Effector memory CD8-positive, alpha-beta T cell (primary cell): ENCODE data around the gene KRTAP9-7.
A peak's percentile ranks its signal among the peaks of the same experiment; 100 is the strongest.
"Not testable (repeated sequence)": the region's sequence is repeated elsewhere in the genome, so short reads cannot be mapped to it uniquely, and the experiment has no call there.

ENCODE experiments used
- ATAC-seq: fragments of 150-1000 bp; cut with Tn5 transposase; replicated peaks from 2 replicates; pipeline ENCODE4 v1.10.0; 2021; ENCODE audit warnings: mild to moderate bottlenecking, moderate library complexity
- DNase-seq, 3 experiments: peaks; one replicate each; pipeline ENCODE4 v3.0.0; 2021
- H3K27ac Mint-ChIP-seq, 2 donors: one replicate each; pipeline ENCODE4 v1.8.0; 2022; ENCODE audit warnings: mild to moderate bottlenecking in 2 of 2, mixed read lengths in 2 of 2, moderate library complexity in 2 of 2
- H3K27me3 Mint-ChIP-seq, 2 donors: one replicate each; pipeline ENCODE4 v1.8.0; 2022; ENCODE audit warnings: mixed read lengths in 2 of 2
- H3K36me3 Mint-ChIP-seq: one replicate; pipeline ENCODE4 v1.8.0; 2022; ENCODE audit warnings: mild to moderate bottlenecking, moderate library complexity, mixed read lengths; ENCODE audit not compliant: insufficient read depth
- H3K4me1 Mint-ChIP-seq, 2 donors: one replicate each; pipeline ENCODE4 v1.8.0; 2022; ENCODE audit warnings: low read depth in 2 of 2, mixed read lengths in 2 of 2
- H3K4me3 Mint-ChIP-seq, 2 donors: one replicate each; pipeline ENCODE4 v1.8.0; 2022; ENCODE audit warnings: mild to moderate bottlenecking in 2 of 2, mixed read lengths in 2 of 2, moderate library complexity in 2 of 2
- H3K9me3 Mint-ChIP-seq, 2 donors: one replicate each; pipeline ENCODE4 v1.8.0; 2022; ENCODE audit warnings: mixed read lengths in 2 of 2

KRTAP9-7 gene

DNA sequence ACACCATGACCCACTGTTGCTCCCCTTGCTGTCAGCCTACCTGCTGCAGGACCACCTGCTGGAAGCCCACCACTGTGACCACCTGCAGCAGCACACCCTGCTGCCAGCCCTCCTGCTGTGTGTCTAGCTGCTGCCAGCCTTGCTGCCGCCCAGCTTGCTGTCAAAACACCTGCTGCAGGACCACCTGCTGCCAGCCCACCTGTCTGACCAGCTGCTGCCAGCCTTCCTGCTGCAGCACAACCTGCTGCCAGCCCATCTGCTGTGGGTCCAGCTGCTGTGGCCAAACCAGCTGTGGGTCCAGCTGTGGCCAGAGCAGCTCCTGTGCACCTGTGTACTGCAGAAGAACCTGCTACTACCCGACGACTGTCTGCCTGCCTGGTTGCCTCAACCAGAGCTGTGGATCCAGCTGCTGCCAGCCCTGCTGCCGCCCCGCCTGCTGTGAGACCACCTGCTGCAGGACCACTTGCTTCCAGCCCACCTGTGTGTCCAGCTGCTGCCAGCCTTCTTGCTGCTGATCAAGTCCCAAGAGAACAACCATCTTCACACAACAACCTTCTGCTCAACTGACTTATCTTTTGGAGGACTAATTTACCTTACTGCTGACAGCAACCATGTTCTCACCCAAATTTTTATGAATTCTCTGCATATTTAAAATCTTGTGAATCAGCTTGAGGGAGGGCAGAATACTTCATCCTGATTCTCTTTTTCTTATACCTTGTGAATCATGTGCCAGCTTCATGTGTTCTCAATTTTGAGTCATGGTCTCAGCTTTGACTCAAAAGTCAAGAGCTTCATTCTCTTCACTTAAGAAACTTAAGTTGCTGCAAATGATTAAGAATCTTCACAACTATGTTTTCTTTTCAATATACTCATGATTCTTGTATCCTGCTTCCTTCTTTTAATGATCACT, 19.9 kb upstream of the KRTAP9-7 start, which contains the start of gene KRTAP9-9:
TSS of gene KRTAP9-9 (plus strand) at position 4 of the 910 bp plus-strand sequence.
- not testable (repeated sequence) for DNase-seq, H3K27ac Mint-ChIP-seq, ATAC-seq, H3K9me3 Mint-ChIP-seq, H3K4me3 Mint-ChIP-seq, H3K36me3 Mint-ChIP-seq, H3K4me1 Mint-ChIP-seq
- H3K27me3 Mint-ChIP-seq: peaks cover 59 to 62% of the 10 kb centered on the region in 2 donors

DNA sequence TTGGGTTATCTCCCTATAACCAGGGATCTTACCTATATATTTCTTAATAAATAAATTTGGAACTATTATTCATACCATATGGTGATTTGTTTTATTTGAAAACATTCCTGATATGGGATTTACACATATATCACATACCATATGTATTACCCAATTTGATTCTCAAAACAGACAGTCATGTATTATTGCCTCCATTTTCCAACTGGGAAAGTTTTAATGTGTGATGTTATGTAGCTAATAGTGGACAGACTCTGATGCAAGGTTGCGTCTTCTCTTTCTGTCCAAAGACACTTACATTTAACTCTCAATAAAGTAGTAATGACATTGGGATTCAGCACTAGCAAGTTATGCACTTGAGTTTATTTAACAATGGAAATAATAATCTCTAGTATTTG, 19.2 kb upstream of the KRTAP9-7 start:
- peaks cover 63 to 67% of the 10 kb centered on the region in 2 donors for H3K27me3 Mint-ChIP-seq
- H3K9me3 Mint-ChIP-seq: no peaks in the 10 kb centered on the region
- no peak for ATAC-seq
- no peak overlapping the region for H3K27ac Mint-ChIP-seq
- no peak for DNase-seq
- H3K36me3 Mint-ChIP-seq: no peaks in the 10 kb centered on the region
- peaks cover 0 to 1% of the 10 kb centered on the region in 2 donors for H3K4me1 Mint-ChIP-seq
- no peak overlapping the region for H3K4me3 Mint-ChIP-seq

DNA sequence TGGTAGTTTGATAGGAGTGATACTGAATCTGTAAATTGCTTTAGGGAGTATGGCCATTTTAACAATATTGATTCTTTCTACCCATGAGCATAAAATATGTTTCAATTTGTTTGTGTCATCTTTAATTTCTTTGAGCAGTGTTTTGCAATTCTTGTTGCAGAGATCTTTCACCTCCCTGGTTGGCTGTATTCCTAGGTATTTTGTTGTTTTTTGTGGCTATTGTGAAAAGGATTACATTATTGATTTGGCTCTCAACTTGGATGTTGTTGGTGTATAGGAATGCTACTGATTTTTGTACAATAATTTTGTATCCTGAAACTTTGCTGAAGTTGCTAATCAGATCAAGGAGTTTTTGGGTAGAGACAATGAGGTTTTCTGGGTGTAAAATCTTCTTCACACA, 17.1 kb upstream of the KRTAP9-7 start:
- Mint-ChIP-seq H3K4me3 (no peak overlapping the region), H3K9me3 (no peaks in the 10 kb centered on the region), H3K4me1 (peaks cover 0 to 1% of the 10 kb centered on the region in 2 donors), H3K27ac (no peak overlapping the region), H3K36me3 (no peaks in the 10 kb centered on the region), H3K27me3 (peaks cover 66 to 68% of the 10 kb centered on the region in 2 donors)
- DNase-seq (no peak), ATAC-seq (no peak)

DNA sequence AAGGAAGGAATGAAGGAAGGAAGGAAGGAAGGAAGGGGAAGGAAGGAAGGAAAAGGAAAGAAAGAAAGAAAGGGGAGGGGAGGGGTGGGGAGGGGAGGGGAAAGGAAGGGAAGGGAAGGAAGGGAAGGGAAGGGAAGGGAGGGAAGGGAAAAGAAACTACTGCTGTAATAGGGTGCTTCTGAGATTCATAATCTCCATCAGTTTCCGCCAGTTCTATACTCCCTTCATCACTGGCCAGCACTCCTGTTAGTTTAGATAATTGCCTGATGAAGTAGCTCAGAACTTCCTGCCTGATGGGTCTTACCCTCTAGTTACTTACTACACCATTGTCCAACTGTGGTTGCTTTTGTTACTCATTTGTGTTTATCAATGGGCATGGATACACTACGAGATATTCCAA, 12.3 kb upstream of the KRTAP9-7 start:
- Mint-ChIP-seq H3K4me1 (peaks cover 1 to 4% of the 10 kb centered on the region in 2 donors), H3K9me3 (no peaks in the 10 kb centered on the region), H3K36me3 (no peaks in the 10 kb centered on the region), H3K27ac (no peak overlapping the region), H3K27me3 (peaks cover 42 to 67% of the 10 kb centered on the region in 2 donors), H3K4me3 (no peak overlapping the region)
- no peak for ATAC-seq
- DNase-seq: no peak

DNA sequence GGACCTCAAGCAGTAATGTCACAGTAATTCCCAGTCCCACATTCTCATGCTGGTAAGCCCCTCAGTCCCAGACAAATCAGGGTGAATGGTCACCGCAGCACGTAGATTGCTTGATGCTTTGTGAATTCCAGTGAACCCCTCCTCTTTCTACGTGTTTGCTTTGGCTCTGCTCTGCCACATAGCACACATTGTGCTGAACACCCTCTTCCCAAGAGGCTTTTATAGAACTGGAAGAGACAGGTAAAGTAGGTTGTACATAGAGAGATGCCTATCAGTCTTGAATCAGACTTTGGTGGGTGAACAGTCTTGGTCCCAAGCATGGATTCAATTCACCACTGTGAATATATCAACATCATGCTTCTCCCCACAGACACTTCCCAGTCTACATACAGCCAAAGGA, 10.9 kb upstream of the KRTAP9-7 start:
- H3K9me3 Mint-ChIP-seq: no peaks in the 10 kb centered on the region
- H3K27me3 Mint-ChIP-seq: peaks cover 31 to 60% of the 10 kb centered on the region in 2 donors
- peaks cover 1 to 4% of the 10 kb centered on the region in 2 donors for H3K4me1 Mint-ChIP-seq
- DNase-seq (no peak), ATAC-seq (no peak)
- no peaks in the 10 kb centered on the region for H3K36me3 Mint-ChIP-seq
- H3K4me3 Mint-ChIP-seq: no peak overlapping the region
- no peak overlapping the region for H3K27ac Mint-ChIP-seq

DNA sequence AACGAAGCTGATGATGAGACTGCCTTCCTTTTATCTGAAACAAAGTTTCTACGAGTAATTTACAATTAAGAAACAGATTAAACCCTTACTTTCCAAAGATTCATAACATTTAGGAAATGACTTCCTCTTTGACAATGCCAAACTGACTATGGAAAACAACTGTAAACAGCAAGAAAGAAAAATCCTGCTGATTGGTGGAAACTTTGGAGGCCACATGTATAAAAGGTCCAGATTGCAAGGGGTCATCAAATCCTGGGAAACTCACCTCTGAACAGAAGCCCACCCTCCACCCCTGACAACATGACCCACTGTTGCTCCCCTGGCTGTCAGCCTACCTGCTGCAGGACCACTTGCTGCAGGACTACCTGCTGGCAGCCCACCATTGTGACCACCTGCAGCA, 10.4 kb upstream of the KRTAP9-7 start, which contains the start of gene KRTAP9-6:
TSS of gene KRTAP9-6 (plus strand) at position 301 of the 400 bp plus-strand sequence. CDS start at position 301, 0 bp downstream.
- no peak within 1 kb of the TSS for H3K4me3 Mint-ChIP-seq
- peak within 1 kb of the TSS in 1 of 2 donors; percentile 76 for H3K27ac Mint-ChIP-seq

DNA sequence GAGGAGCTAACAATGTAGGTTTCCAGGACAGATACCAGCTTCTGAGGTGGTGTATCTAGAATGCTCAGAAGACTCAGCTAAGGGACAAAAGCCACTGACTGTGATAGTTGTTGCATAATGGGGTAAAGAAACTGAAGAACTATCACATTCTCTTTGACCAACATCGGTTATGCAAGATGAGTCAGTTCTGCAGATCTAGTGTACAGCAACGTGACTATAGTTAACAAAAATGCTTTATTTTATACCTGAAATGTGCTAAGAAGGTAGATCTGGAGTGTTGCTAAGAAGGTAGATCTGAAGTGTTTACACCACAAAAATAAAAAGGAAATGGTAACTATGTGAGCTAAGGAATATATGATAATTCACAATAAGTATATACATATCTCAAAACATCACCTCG, 7.8 kb upstream of the KRTAP9-7 start:
- Mint-ChIP-seq H3K36me3 (no peaks in the 10 kb centered on the region), H3K27ac (no peak overlapping the region), H3K27me3 (peaks cover 9 to 42% of the 10 kb centered on the region in 2 donors), H3K9me3 (no peaks in the 10 kb centered on the region), H3K4me1 (peaks cover 0 to 4% of the 10 kb centered on the region in 2 donors), H3K4me3 (no peak overlapping the region)
- ATAC-seq (no peak), DNase-seq (no peak)

More for the DNA sequence above, 10.4 kb upstream of the KRTAP9-7 start, which contains the start of gene KRTAP9-6:
- Mint-ChIP-seq H3K9me3 (no peaks in the 10 kb centered on the region), H3K4me1 (peaks cover 1 to 4% of the 10 kb centered on the region in 2 donors), H3K27me3 (peaks cover 28 to 56% of the 10 kb centered on the region in 2 donors), H3K36me3 (no peaks in the 10 kb centered on the region)
- no peak for ATAC-seq
- no peak for DNase-seq

DNA sequence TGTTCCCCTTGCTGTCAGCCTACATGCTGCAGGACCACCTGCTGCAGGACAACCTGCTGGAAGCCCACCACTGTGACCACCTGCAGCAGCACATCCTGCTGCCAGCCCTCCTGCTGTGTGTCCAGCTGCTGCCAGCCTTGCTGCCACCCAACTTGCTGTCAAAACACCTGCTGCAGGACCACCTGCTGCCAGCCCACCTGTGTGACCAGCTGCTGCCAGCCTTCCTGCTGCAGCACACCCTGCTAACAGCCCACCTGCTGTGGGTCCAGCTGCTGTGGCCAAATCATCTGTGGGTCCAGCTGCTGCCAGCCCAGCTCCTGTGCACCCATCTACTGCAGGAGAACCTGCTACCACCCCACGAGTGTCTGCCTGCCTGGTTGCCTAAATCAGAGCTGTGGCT, 4.2 kb upstream of the KRTAP9-7 start:
- DNase-seq, ATAC-seq, H3K36me3 Mint-ChIP-seq, H3K27ac Mint-ChIP-seq, H3K4me3 Mint-ChIP-seq, H3K9me3 Mint-ChIP-seq, H3K4me1 Mint-ChIP-seq: not testable (repeated sequence)
- peaks cover 8 to 39% of the 10 kb centered on the region in 2 donors for H3K27me3 Mint-ChIP-seq

DNA sequence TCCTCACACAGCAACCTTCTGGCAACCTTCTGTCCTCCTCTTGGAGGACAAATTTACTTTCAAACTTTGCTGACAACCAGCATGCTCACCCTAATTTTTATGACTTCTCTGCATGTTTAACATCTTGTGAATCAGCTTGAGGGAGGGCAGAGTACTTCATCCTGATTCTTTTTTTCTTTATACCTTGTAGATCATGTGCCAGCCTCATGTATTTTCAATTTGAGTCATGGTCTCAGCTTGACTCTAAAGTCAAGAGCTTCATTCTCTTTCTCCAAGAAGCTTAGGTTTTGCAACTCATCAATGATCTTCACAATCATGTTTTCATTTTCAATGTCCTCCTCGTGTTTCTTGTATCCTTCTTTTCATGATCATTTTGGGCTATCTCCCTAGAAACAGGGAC, 3.6 kb upstream of the KRTAP9-7 start:
- Mint-ChIP-seq H3K36me3 (no peaks in the 10 kb centered on the region), H3K27me3 (peaks cover 14 to 43% of the 10 kb centered on the region in 2 donors), H3K9me3 (no peaks in the 10 kb centered on the region), H3K27ac (no peak overlapping the region), H3K4me1 (no peaks in the 10 kb centered on the region), H3K4me3 (no peak overlapping the region)
- DNase-seq: no peak
- no peak for ATAC-seq

DNA sequence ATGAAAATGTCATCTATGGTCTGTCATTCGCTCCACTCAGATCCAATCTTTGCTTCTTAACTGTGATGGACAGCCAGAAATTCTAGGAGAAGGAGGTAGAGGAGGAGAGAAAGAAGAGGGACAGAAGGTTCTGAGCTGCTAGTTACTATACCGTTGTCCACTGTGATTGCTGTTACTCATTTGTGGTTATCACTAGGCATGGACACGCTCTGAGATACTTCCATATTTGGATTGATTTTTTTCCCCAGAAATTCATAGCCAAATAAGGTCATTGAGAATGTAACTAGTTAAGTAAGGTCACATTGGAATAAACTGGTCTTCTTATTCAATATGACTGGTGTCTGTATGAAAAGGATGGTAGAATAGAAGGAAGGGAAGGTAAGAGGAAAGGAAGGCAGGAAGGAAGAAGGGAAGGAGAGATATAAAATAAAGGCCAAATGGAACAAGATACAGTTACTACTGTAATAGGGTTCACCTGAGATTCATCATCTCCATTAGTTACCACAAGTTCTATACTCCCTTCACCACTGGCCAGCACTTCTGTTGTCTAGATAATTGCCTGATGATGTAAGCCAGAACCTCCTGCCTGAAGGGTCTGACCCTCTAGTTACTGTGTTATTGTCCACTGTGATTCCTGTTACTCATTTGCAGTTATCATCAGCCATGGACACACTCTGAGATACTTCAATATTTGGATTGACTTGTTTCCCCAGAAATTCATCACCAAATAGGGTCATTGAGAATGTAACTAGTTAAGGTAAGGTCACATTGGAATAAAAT, 2.9 kb downstream of the KRTAP9-7 start:
- no peaks in the 10 kb centered on the region for H3K4me1 Mint-ChIP-seq
- ATAC-seq (no peak), DNase-seq (no peak)
- H3K27me3 Mint-ChIP-seq: peaks cover 23 to 38% of the 10 kb centered on the region in 2 donors
- no peaks in the 10 kb centered on the region for H3K9me3 Mint-ChIP-seq
- H3K4me3 Mint-ChIP-seq: no peak overlapping the region
- H3K36me3 Mint-ChIP-seq: no peaks in the 10 kb centered on the region
- H3K27ac Mint-ChIP-seq: no peak overlapping the region

DNA sequence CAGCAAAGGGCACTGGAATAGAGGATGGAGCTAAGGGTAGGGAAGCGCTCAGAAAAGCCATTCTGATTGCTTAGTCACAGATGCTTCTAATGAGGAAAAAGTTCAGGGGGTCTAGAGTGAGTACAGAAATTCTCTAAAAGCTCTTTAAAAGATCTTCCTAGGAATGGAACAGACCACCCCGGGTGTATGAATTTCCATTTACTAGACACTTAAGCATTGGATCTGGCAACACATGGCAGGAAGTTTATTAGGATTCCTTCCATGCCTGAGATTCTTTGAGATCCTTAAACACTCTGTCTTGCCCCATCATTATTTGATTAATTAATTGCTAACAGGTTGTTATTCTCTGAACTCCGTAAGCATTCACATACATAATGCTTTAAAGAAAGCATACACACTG, 8.5 kb downstream of the KRTAP9-7 start:
- no peak overlapping the region for H3K4me3 Mint-ChIP-seq
- H3K27ac Mint-ChIP-seq: no peak overlapping the region
- ATAC-seq (no peak), DNase-seq (no peak)
- no peaks in the 10 kb centered on the region for H3K36me3 Mint-ChIP-seq
- no peaks in the 10 kb centered on the region for H3K9me3 Mint-ChIP-seq
- peaks cover 9 to 13% of the 10 kb centered on the region in 2 donors for H3K27me3 Mint-ChIP-seq
- H3K4me1 Mint-ChIP-seq: peaks cover 0 to 3% of the 10 kb centered on the region in 2 donors

DNA sequence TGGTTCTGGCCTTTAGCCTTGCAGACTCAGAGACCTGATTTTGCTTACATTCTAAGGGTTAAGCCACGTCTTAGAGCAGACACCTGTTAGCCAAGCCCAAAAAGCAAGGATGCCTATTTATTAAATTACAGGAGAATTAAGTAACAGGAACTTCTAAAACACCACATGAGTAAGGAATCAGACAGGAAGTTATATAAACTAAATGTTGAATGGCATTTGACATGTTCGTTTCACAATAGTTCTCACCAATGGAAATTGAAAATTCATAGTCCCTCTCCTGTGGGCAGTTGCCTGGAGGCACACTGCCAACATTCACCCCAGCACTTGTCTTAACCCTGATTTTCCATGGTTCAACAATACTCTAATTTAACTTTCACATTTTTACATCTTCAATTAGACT, 9.0 kb downstream of the KRTAP9-7 start:
- no peak overlapping the region for H3K27ac Mint-ChIP-seq
- no peak overlapping the region for H3K4me3 Mint-ChIP-seq
- H3K9me3 Mint-ChIP-seq: no peaks in the 10 kb centered on the region
- no peak for ATAC-seq
- DNase-seq: no peak
- no peaks in the 10 kb centered on the region for H3K36me3 Mint-ChIP-seq
- peaks cover 9 to 12% of the 10 kb centered on the region in 2 donors for H3K27me3 Mint-ChIP-seq
- H3K4me1 Mint-ChIP-seq: peaks cover 0 to 3% of the 10 kb centered on the region in 2 donors

DNA sequence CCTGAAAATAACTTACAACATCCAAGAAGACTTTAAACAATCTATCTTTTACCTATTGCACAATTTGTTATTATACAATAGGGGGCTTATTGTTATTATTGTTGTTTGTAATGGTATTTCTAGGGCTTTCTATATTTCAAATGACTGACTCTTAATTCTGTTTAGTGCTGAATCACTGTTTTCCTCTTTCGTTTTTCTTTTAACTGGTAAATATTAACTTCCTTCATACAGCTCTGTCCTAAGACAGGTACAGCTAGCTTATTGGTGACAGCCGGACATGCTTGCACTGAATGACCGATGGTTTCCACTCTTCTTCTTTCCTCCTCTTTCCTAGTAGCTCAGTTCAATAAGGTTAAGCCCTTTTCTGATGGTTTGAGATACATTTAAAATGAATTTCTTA, 11.6 kb downstream of the KRTAP9-7 start:
- peaks cover 0 to 3% of the 10 kb centered on the region in 2 donors for H3K4me1 Mint-ChIP-seq
- H3K27ac Mint-ChIP-seq: no peak overlapping the region
- ATAC-seq (no peak), DNase-seq (no peak)
- H3K9me3 Mint-ChIP-seq: no peaks in the 10 kb centered on the region
- no peak overlapping the region for H3K4me3 Mint-ChIP-seq
- H3K36me3 Mint-ChIP-seq: peaks cover 3% of the 10 kb centered on the region
- H3K27me3 Mint-ChIP-seq: peaks cover 6 to 8% of the 10 kb centered on the region in 2 donors
